ENCODE results near the gene TNFRSF11A.

TNFRSF11A gene

GRCh38 chr18:62384610-62385097 lies 59.5 kb downstream of the TNFRSF11A start:
- no peak for DNase-seq

- no peak for DNase-seq
Observed at GRCh38 chr18:62386091-62386490, 61.0 kb downstream of the TNFRSF11A start.

GRCh38 chr18:62386601-62387000 lies 61.5 kb downstream of the TNFRSF11A start:
- DNase-seq, result no peak

- no peak for DNase-seq
Observed at GRCh38 chr18:62387257-62387656, 62.1 kb downstream of the TNFRSF11A start.

GRCh38 chr18:62388855-62389760 lies 64.0 kb downstream of the TNFRSF11A start:
- no peak for DNase-seq

- DNase-seq, result no peak
Observed at GRCh38 chr18:62389761-62390481, 64.8 kb downstream of the TNFRSF11A start.

GRCh38 chr18:62394006-62394763 lies 69.1 kb downstream of the TNFRSF11A start:
- no peak for DNase-seq

GRCh38 chr18:62396381-62396780 lies 71.3 kb downstream of the TNFRSF11A start:
- no peak for DNase-seq

- no peak for DNase-seq
Observed at GRCh38 chr18:62396967-62397366, 71.9 kb downstream of the TNFRSF11A start.

- DNase-seq, result no peak
Observed at GRCh38 chr18:62398291-62398690, 73.2 kb downstream of the TNFRSF11A start.

GRCh38 chr18:62399276-62399675 lies 74.2 kb downstream of the TNFRSF11A start:
- DNase-seq, result no peak

GRCh38 chr18:62399781-62400308 lies 74.7 kb downstream of the TNFRSF11A start:
- DNase-seq, result no peak

GRCh38 chr18:62400916-62401315 lies 75.8 kb downstream of the TNFRSF11A start:
- DNase-seq, result no peak

- no peak for DNase-seq
Observed at GRCh38 chr18:62402342-62402948, 77.3 kb downstream of the TNFRSF11A start.

GRCh38 chr18:62403120-62403519 lies 78.0 kb downstream of the TNFRSF11A start:
- no peak for DNase-seq

GRCh38 chr18:62404881-62405280 lies 79.8 kb downstream of the TNFRSF11A start:
- DNase-seq, result no peak

- no peak for DNase-seq
Observed at GRCh38 chr18:62407660-62408059, 82.5 kb downstream of the TNFRSF11A start.

- no peak for DNase-seq
Observed at GRCh38 chr18:62409821-62410220, 84.7 kb downstream of the TNFRSF11A start.

- DNase-seq, result no peak
Observed at GRCh38 chr18:62412231-62412979, 87.3 kb downstream of the TNFRSF11A start.

- no peak for DNase-seq
Observed at GRCh38 chr18:62413206-62413605, 88.1 kb downstream of the TNFRSF11A start.

- DNase-seq, result no peak
Observed at GRCh38 chr18:62418258-62418657, 93.1 kb downstream of the TNFRSF11A start.

- peak; percentile 21 for DNase-seq
Observed at GRCh38 chr18:62420151-62420512, 95.0 kb downstream of the TNFRSF11A start.

All from activated naive CD4-positive, alpha-beta T cell treated with anti-CD3 and anti-CD28 coated beads, Interleukin-2, amount 50 U/mL, for 16 hours (primary cell).